ENCODE measurements around the gene LANCL2.

DNA sequence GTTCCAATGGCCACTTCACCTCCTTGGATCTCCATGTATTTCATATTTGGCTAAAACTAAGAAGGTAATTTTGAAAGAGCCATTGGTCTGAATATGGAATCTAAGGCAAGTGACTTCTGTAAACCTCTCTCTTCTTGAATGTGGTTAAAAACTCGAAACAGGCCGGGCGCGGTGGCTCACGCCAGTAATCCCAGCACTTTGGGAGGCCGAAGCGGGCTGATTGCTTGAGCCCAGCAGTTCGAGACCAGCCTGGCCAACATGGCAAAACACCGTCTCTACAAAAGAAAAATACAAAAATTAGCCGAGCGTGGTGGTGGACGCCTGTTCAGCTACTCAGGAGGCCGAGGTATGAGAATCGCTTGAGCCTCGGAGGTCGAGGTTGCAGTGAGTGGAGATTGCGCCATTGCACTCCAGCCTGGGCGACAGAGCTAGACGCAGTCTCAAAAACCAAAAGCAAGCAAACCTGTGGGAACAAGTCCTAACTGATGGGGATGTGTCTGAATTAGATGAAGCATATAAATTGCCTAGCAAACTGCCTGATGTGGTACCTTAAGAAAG lies 2.2 kb downstream of the LANCL2 start:
- TF ChIP-seq, protein P1, sequence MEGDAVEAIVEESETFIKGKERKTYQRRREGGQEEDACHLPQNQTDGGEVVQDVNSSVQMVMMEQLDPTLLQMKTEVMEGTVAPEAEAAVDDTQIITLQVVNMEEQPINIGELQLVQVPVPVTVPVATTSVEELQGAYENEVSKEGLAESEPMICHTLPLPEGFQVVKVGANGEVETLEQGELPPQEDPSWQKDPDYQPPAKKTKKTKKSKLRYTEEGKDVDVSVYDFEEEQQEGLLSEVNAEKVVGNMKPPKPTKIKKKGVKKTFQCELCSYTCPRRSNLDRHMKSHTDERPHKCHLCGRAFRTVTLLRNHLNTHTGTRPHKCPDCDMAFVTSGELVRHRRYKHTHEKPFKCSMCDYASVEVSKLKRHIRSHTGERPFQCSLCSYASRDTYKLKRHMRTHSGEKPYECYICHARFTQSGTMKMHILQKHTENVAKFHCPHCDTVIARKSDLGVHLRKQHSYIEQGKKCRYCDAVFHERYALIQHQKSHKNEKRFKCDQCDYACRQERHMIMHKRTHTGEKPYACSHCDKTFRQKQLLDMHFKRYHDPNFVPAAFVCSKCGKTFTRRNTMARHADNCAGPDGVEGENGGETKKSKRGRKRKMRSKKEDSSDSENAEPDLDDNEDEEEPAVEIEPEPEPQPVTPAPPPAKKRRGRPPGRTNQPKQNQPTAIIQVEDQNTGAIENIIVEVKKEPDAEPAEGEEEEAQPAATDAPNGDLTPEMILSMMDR (IDR thresholded peaks at IDR 0.05): no peak
- TF ChIP-seq POLR2A (IDR thresholded peaks at IDR 0.05): no peak
